ENCODE measurements around the gene TIMMDC1. TPM values are rescaled to one million over a fixed set of nuclear protein-coding genes. Genes with fewer than 3 reads are reported as not detected.

Gene TIMMDC1
- total and polyA plus RNA-seq, 11 donors = 78.6 to 297 (median 213) TPM

DNA sequence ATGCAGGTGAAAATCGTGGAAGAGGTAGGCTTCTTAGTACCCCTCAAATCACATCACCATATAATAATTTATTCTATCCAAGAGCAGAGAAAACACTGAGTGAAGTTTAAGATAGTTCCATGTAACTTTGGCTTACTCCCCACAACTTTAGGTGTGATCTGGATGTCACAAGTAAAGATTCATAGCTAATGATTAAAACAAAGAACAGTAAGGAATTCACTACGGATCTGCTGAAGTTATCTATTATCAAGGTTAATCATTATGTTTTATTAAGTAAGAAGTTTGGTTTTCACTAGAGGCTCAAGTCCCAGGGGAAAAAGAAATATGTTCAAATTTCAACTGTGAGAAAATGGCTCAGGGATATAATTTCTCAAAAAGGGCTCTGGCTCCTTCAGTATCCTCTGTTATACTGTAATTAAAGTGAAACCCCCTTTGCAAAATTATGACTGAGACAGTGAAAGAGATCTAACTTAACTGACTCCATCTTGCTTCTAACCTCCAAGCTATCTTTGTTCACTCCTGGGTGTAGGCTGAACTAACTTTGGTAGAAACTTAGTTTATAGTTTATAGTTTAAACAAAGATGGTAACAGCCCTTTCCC lies 43.9 kb downstream of the TIMMDC1 start:
- no peak overlapping the region for H3K27ac ChIP-seq
- no peak overlapping the region for H3K4me3 ChIP-seq
- no peaks in the 10 kb centered on the region for H3K9me3 ChIP-seq
- H3K4me1 ChIP-seq = no peaks in the 10 kb centered on the region
- DNase-seq = no peak
- no peaks in the 10 kb centered on the region for H3K27me3 ChIP-seq
- no peak for TF ChIP-seq POLR2A (IDR thresholded peaks at IDR 0.05)
- TF ChIP-seq, protein P1, sequence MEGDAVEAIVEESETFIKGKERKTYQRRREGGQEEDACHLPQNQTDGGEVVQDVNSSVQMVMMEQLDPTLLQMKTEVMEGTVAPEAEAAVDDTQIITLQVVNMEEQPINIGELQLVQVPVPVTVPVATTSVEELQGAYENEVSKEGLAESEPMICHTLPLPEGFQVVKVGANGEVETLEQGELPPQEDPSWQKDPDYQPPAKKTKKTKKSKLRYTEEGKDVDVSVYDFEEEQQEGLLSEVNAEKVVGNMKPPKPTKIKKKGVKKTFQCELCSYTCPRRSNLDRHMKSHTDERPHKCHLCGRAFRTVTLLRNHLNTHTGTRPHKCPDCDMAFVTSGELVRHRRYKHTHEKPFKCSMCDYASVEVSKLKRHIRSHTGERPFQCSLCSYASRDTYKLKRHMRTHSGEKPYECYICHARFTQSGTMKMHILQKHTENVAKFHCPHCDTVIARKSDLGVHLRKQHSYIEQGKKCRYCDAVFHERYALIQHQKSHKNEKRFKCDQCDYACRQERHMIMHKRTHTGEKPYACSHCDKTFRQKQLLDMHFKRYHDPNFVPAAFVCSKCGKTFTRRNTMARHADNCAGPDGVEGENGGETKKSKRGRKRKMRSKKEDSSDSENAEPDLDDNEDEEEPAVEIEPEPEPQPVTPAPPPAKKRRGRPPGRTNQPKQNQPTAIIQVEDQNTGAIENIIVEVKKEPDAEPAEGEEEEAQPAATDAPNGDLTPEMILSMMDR (IDR thresholded peaks at IDR 0.05) = no peak
- intact Hi-C loops (cut with DNase I) = no loop called here
- WGBS, 4 donors = 82 to 89% (median 84%) methylated on average over 2 of the region's 2 CpGs
- no peaks in the 10 kb centered on the region for H3K36me3 ChIP-seq
- ATAC-seq = no peak

DNA sequence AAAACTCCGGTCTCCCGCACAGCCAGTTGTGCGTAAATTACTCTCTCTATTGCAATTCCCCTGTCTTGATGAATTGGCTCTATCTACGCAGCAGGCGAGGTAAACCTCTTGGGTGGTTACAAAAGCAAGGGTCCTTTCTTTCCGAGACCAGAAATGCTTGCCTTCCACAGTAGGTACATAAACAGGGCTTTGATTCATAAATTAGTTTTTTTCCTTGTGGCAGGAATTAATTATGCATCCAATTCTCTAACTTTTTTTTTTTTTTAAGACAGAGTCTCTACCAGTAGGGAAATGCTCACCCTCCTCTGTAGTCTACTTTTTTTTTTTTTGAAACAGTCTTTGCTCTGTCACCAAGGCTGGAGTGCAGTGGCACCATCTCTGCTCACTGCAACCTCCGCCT lies 44.8 kb downstream of the TIMMDC1 start:
- ATAC-seq = no peak
- H3K27ac ChIP-seq = no peak overlapping the region
- no peaks in the 10 kb centered on the region for H3K4me1 ChIP-seq
- no peaks in the 10 kb centered on the region for H3K36me3 ChIP-seq
- H3K9me3 ChIP-seq = no peaks in the 10 kb centered on the region
- WGBS, 4 donors = 81 to 96% (median 95%) methylated on average over 7 of the region's 7 CpGs
- intact Hi-C loops (cut with DNase I) = no loop called here
- TF ChIP-seq, protein P1 (IDR thresholded peaks at IDR 0.05) = no peak
- TF ChIP-seq POLR2A (IDR thresholded peaks at IDR 0.05) = no peak
- H3K27me3 ChIP-seq = no peaks in the 10 kb centered on the region
- no peak overlapping the region for H3K4me3 ChIP-seq
- no peak for DNase-seq

DNA sequence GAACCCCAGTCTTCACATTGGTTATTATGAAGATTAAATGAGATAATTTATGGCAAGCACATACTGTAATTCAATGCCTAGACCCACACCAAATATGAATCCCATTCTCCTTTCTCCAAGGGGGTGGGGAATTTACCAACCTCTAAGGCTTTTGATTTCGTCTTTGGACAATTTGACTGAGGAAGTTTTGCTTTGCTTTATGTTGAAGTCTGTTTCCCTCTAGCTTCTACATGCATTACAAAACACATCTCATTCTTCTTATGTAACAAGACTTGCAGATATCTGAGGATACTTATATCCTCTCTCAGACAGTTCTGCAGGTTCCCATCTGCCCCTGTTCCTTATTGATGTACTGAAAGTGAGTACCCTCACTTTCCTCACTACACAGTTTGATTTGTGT lies 48.9 kb downstream of the TIMMDC1 start:
- intact Hi-C loops (cut with DNase I) = no loop called here
- WGBS, 4 donors = 87 to 93% (median 89%) methylated on average over 1 of the region's 1 CpG
- ATAC-seq = no peak

DNA sequence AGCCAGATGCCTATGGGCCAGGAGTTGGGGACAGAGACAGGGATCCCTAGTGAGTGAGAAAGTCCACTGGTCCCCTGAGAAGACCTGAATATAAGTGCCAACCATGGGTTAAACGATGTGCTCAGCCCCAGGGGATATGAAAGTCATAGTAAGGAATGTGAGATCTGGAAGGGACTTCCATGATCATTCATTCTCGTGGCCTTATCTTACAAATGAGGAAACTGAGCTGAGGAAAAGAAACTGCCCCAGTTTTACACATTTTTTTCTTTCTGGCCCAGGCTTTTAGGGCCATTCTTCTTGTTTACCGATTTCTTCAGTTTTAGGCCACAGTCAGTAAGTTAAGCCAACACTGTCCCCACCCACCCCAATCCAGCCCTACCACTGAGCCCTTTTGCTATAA lies 50.0 kb downstream of the TIMMDC1 start:
- 29 to 54% (median 46%) methylated on average over 3 of the region's 3 CpGs for WGBS, 4 donors
- Histone ChIP-seq H3K36me3 (no peaks in the 10 kb centered on the region), H3K4me1 (no peaks in the 10 kb centered on the region), H3K4me3 (no peak overlapping the region), H3K9me3 (no peaks in the 10 kb centered on the region), H3K27ac (no peak overlapping the region), H3K27me3 (no peaks in the 10 kb centered on the region)
- no peak for ATAC-seq
- no peak for DNase-seq
- TF ChIP-seq POLR2A (IDR thresholded peaks at IDR 0.05) = no peak
- TF ChIP-seq, protein P1 (IDR thresholded peaks at IDR 0.05) = no peak
- intact Hi-C loops (cut with DNase I) = no loop called here

More for the DNA sequence above, 48.9 kb downstream of the TIMMDC1 start:
- Histone ChIP-seq H3K27me3 (no peaks in the 10 kb centered on the region), H3K4me1 (no peaks in the 10 kb centered on the region), H3K36me3 (no peaks in the 10 kb centered on the region), H3K4me3 (no peak overlapping the region), H3K27ac (no peak overlapping the region), H3K9me3 (no peaks in the 10 kb centered on the region)
- no peak for DNase-seq
- TF ChIP-seq, protein P1 (IDR thresholded peaks at IDR 0.05) = no peak
- no peak for TF ChIP-seq POLR2A (IDR thresholded peaks at IDR 0.05)
